Midbrain (tissue), 1 donor: ENCODE measurements around the gene PFN1.

Experiments
- DNase-seq: peaks from one replicate; lab custom pipeline; 2025; lab: John Stamatoyannopoulos, UW

The PFN1 gene

GRCh38 chr17:4967539-4968485, 19.5 kb upstream of the PFN1 start, which contains the start of gene SPAG7:
Gene SPAG7, minus strand, starts transcription at chr17:4967817. Its CDS starts 13 bp downstream, at chr17:4967804.
- peak; percentile 98 for DNase-seq

- peak; percentile 99 for DNase-seq
Observed at GRCh38 chr17:4966844-4967538, 18.7 kb upstream of the PFN1 start.

- DNase-seq, result no peak
Observed at GRCh38 chr17:4965311-4965986, 17.1 kb upstream of the PFN1 start.

GRCh38 chr17:4960279-4960922, 12.1 kb upstream of the PFN1 start:
- no peak for DNase-seq

GRCh38 chr17:4959261-4959965, 11.1 kb upstream of the PFN1 start:
- no peak for DNase-seq

GRCh38 chr17:4958102-4958501, 9.8 kb upstream of the PFN1 start:
- no peak for DNase-seq

GRCh38 chr17:4956493-4957061, 8.2 kb upstream of the PFN1 start:
- DNase-seq, result no peak

- no peak for DNase-seq
Observed at GRCh38 chr17:4955091-4955490, 6.8 kb upstream of the PFN1 start.

GRCh38 chr17:4953451-4953961, 5.2 kb upstream of the PFN1 start:
- no peak for DNase-seq

- no peak for DNase-seq
Observed at GRCh38 chr17:4951486-4951885, 3.2 kb upstream of the PFN1 start.

- no peak for DNase-seq
Observed at GRCh38 chr17:4950746-4951204, 2.4 kb upstream of the PFN1 start, which contains the start of gene ENO3. Gene ENO3, plus strand, starts transcription at chr17:4951119. Its CDS starts 711 bp downstream, at chr17:4951830.

GRCh38 chr17:4950075-4950745, 1.9 kb upstream of the PFN1 start:
- no peak for DNase-seq

GRCh38 chr17:4949321-4950074, 1.2 kb upstream of the PFN1 start:
- DNase-seq, result peak; percentile 64

- DNase-seq, result peak; percentile 83
Observed at GRCh38 chr17:4948931-4949320, 596 bp upstream of the PFN1 start.

GRCh38 chr17:4947411-4948165, 742 bp downstream of the PFN1 start:
- DNase-seq, result no peak

GRCh38 chr17:4947010-4947410, 1.3 kb downstream of the PFN1 start:
- DNase-seq, result no peak

- DNase-seq, result no peak
Observed at GRCh38 chr17:4946312-4946976, 1.9 kb downstream of the PFN1 start.

GRCh38 chr17:4945944-4946280, 2.4 kb downstream of the PFN1 start:
- no peak for DNase-seq
